Trophoblast cell (in vitro differentiated cells and primary cell): Measurements from ENCODE around the gene SSH2.

Experiments
- DNase-seq, 2 donors: peaks; one replicate each; pipeline ENCODE4 v3.0.0-alpha.2; 2016
- H2AFZ ChIP-seq: 2 replicates; pipeline ENCODE4 v1.6.1; 2013; ENCODE audit warnings: low read length, moderate library complexity, mild to moderate bottlenecking; ENCODE audit not compliant: insufficient read depth, poor library complexity
- H2AK5ac ChIP-seq: 2 replicates; pipeline ENCODE4 v1.6.1; 2013; ENCODE audit warnings: mild to moderate bottlenecking, low read length
- H2BK120ac ChIP-seq: 2 replicates; pipeline ENCODE4 v1.6.1; 2013; ENCODE audit warnings: low read length, mild to moderate bottlenecking, moderate library complexity; ENCODE audit not compliant: insufficient read depth, poor library complexity
- H2BK12ac ChIP-seq: 2 replicates; pipeline ENCODE4 v1.6.1; 2013; ENCODE audit warnings: mild to moderate bottlenecking, low read length, moderate library complexity
- H2BK5ac ChIP-seq: 2 replicates; pipeline ENCODE4 v1.6.1; 2013; ENCODE audit warnings: low read length, low read depth, moderate library complexity, mild to moderate bottlenecking; ENCODE audit not compliant: poor library complexity
- H3K14ac ChIP-seq: 2 replicates; pipeline ENCODE4 v1.6.1; 2013; ENCODE audit warnings: mild to moderate bottlenecking, low read length
- H3K18ac ChIP-seq: 2 replicates; pipeline ENCODE4 v1.6.1; 2013; ENCODE audit warnings: mild to moderate bottlenecking, low read length
- H3K23ac ChIP-seq: 2 replicates; pipeline ENCODE4 v1.6.1; 2013; ENCODE audit warnings: low read length
- H3K27ac ChIP-seq: 2 replicates; pipeline ENCODE4 v1.5.1; 2013; ENCODE audit warnings: low read depth, mild to moderate bottlenecking, inconsistent platforms, low read length, moderate library complexity
- H3K27me3 ChIP-seq: 2 replicates; pipeline ENCODE4 v1.6.1; 2013; ENCODE audit warnings: inconsistent platforms, mild to moderate bottlenecking, low read length, moderate library complexity; ENCODE audit not compliant: insufficient read depth
- H3K36me3 ChIP-seq, 2 experiments: 1 replicate in 1 of 2; 2 replicates in 1 of 2; pipeline ENCODE4 v1.6.1; 2013; ENCODE audit warnings: low read length in 2 of 2, mild to moderate bottlenecking in 2 of 2, moderate library complexity in 1 of 2; ENCODE audit not compliant: insufficient read depth in 2 of 2, control insufficient read depth in 1 of 2
- H3K4ac ChIP-seq: 2 replicates; pipeline ENCODE4 v1.6.1; 2013; ENCODE audit warnings: low read depth, mild to moderate bottlenecking, low read length, moderate library complexity
- H3K4me1 ChIP-seq, 2 experiments: 1 replicate in 1 of 2; 2 replicates in 1 of 2; pipeline ENCODE4 v1.6.1; 2013; ENCODE audit warnings: low read length in 2 of 2, mild to moderate bottlenecking in 2 of 2, moderate library complexity in 1 of 2; ENCODE audit not compliant: insufficient read depth in 2 of 2, control insufficient read depth in 1 of 2
- H3K4me2 ChIP-seq: 2 replicates; pipeline ENCODE4 v1.6.1; 2013; ENCODE audit warnings: inconsistent platforms, mild to moderate bottlenecking, low read length, moderate library complexity
- H3K4me3 ChIP-seq: 2 replicates; pipeline ENCODE4 v1.5.1; 2013; ENCODE audit warnings: mild to moderate bottlenecking, low read depth, low read length, inconsistent platforms
- H3K79me1 ChIP-seq: one replicate; pipeline ENCODE4 v1.6.1; 2013; ENCODE audit warnings: low read length
- H3K79me2 ChIP-seq: 2 replicates; pipeline ENCODE4 v1.6.1; 2013; ENCODE audit warnings: low read length, mild to moderate bottlenecking; ENCODE audit not compliant: control insufficient read depth, insufficient read depth, poor library complexity
- H3K9ac ChIP-seq: 2 replicates; pipeline ENCODE4 v1.6.1; 2013; ENCODE audit warnings: mild to moderate bottlenecking, low read length
- H3K9me3 ChIP-seq: 2 replicates; pipeline ENCODE4 v1.6.1; 2013; ENCODE audit warnings: low read depth, mild to moderate bottlenecking, control low read depth, inconsistent platforms, low read length; ENCODE audit not compliant: insufficient read depth
- H4K12ac ChIP-seq: 2 replicates; pipeline ENCODE4 v1.6.1; 2013; ENCODE audit warnings: low read depth, mild to moderate bottlenecking, low read length, moderate library complexity
- H4K8ac ChIP-seq: 2 replicates; pipeline ENCODE4 v1.6.1; 2013; ENCODE audit warnings: low read depth, mild to moderate bottlenecking, low read length, moderate library complexity
- H4K91ac ChIP-seq: one replicate; pipeline ENCODE4 v1.6.1; 2013; ENCODE audit warnings: low read depth, mild to moderate bottlenecking, low read length, moderate library complexity
- WGBS: extraction: QIAGEN DNeasy Blood & Tissue Kit; methylation state at CpG from one replicate; pipeline ENCODE4 v1.1.7; 2013; ENCODE audit warnings: missing lambda C conversion rate; ENCODE audit not compliant: insufficient read length, insufficient coverage; ENCODE audit errors: extremely low coverage; 5-methylcytosine and 5-hydroxymethylcytosine counted together

Gene SSH2

DNA sequence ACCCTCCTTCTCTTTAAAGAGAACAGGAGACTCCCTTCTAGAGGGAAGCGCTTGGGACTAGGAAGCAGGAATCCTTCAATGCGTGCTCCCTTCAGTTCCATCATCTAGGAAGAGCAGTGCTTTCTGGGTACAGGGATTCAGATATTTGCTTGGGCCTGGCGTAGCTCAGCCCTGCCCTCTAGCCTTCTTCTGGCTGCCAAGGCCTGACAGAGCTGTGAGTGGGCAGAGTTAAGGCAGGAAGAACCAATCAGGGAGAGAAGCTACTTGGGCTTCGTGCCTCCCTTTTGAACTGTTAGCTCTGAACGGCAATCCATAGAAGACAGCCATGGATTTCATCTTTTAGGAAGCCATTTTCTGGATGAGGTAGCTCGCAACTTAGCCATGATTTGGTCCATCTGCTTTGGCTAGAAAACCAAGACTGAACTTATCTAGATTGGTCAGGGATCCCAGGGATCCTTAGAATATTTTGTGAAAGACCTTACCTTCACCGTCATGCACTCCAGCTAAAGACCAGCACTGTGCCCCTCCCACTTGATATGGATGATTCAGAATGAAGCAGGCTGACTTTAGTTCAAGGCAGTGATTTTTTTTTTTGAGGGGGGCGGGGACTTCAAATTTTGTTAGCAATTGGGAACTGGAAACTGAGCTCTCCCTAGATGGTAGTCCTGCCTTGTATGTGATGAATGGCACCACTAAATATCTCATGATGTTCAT lies 304.8 kb downstream of the SSH2 start:
- no peak overlapping the region for H2AK5ac ChIP-seq
- peaks cover 0 to 3% of the 10 kb centered on the region in 2 experiments for H3K36me3 ChIP-seq
- no peak overlapping the region for H3K4me2 ChIP-seq
- peak in 1 of 2 donors; percentile 55 for DNase-seq
- H2BK12ac ChIP-seq, result no peak overlapping the region
- H3K4me1 ChIP-seq, result peaks cover 23 to 29% of the 10 kb centered on the region in 2 experiments
- no peak overlapping the region for H2BK5ac ChIP-seq
- H3K14ac ChIP-seq, result no peak overlapping the region
- H3K4me3 ChIP-seq, result no peak overlapping the region
- H3K79me2 ChIP-seq, result peaks cover 3% of the 10 kb centered on the region
- no peak overlapping the region for H3K23ac ChIP-seq
- H2AFZ ChIP-seq, result no peak overlapping the region
- no peak overlapping the region for H3K4ac ChIP-seq
- no CpG with 5 or more reads among the region's 8 CpGs for WGBS
- H3K79me1 ChIP-seq, result peaks cover 9% of the 10 kb centered on the region
- H3K9ac ChIP-seq, result no peak overlapping the region
- H3K18ac ChIP-seq, result no peak overlapping the region
- H3K9me3 ChIP-seq, result no peaks in the 10 kb centered on the region
- no peaks in the 10 kb centered on the region for H3K27me3 ChIP-seq
- H4K91ac ChIP-seq, result no peak overlapping the region
- H4K12ac ChIP-seq, result no peak overlapping the region
- no peak overlapping the region for H3K27ac ChIP-seq
- H4K8ac ChIP-seq, result no peak overlapping the region
- H2BK120ac ChIP-seq, result no peak overlapping the region

DNA sequence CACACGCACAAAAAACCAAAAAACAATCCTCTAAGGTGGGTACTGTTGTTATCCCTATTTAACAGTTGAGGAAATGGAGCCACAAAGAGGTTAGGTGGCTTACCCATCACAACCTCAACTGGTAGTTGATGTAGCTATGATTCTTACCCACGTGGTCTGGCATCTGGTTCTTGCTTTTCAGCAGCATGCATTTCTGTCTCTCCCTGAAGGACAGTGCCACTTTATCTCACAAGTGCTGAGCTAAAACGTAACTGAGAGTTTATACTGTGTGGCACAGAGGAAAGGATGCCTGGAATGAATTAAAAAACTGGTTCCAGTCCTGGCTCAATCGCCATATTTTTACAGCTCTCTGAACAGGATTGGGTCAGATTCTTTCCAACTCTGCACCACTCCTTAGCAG lies 305.4 kb downstream of the SSH2 start:
- H3K4me3 ChIP-seq, result no peak overlapping the region
- H2BK5ac ChIP-seq, result no peak overlapping the region
- no peak overlapping the region for H3K14ac ChIP-seq
- no peak overlapping the region for H2BK12ac ChIP-seq
- H2AFZ ChIP-seq, result no peak overlapping the region
- H3K9ac ChIP-seq, result no peak overlapping the region
- peaks cover 26 to 35% of the 10 kb centered on the region in 2 experiments for H3K4me1 ChIP-seq
- no peak overlapping the region for H3K23ac ChIP-seq
- H3K79me2 ChIP-seq, result peaks cover 3% of the 10 kb centered on the region
- no peak overlapping the region for H3K4ac ChIP-seq
- H3K27ac ChIP-seq, result no peak overlapping the region
- no peak overlapping the region for H4K8ac ChIP-seq
- H3K9me3 ChIP-seq, result no peaks in the 10 kb centered on the region
- peak in 1 of 2 donors; percentile 56 for DNase-seq
- no peak overlapping the region for H3K18ac ChIP-seq
- H3K36me3 ChIP-seq, result peaks cover 0 to 3% of the 10 kb centered on the region in 2 experiments
- no CpG with 5 or more reads among the region's 4 CpGs for WGBS
- H2AK5ac ChIP-seq, result no peak overlapping the region
- H4K12ac ChIP-seq, result no peak overlapping the region
- H3K79me1 ChIP-seq, result peaks cover 11% of the 10 kb centered on the region
- no peak overlapping the region for H4K91ac ChIP-seq
- no peak overlapping the region for H3K4me2 ChIP-seq
- H3K27me3 ChIP-seq, result no peaks in the 10 kb centered on the region
- H2BK120ac ChIP-seq, result no peak overlapping the region

DNA sequence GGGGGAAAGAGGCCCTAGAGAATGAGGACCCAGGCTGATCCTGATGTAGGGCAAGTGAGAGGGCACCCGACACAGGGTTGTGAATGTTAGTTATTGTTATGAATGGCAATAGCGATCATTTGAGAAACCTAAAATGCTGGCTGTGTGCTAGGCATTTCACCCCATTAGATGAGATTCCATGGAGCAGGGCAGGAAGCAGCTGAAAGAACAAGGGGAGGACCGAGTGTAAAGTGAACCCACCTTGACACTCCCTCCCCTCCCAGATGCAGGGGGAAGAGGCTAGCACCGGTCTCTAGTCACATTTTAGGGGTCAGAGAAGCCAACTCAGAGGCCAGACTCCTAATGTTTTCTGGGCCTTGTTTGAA lies 306.8 kb downstream of the SSH2 start:
- no peaks in the 10 kb centered on the region for H3K36me3 ChIP-seq
- no peak overlapping the region for H2AFZ ChIP-seq
- H4K12ac ChIP-seq, result no peak overlapping the region
- H3K18ac ChIP-seq, result no peak overlapping the region
- no peak overlapping the region for H3K4ac ChIP-seq
- peaks cover 3% of the 10 kb centered on the region for H3K79me2 ChIP-seq
- H3K23ac ChIP-seq, result no peak overlapping the region
- peak overlapping the region; percentile 74 for H3K4me2 ChIP-seq
- peaks cover 11% of the 10 kb centered on the region for H3K79me1 ChIP-seq
- H3K27ac ChIP-seq, result peak overlapping the region; percentile 2
- H3K9ac ChIP-seq, result peak overlapping the region; percentile 6
- no peaks in the 10 kb centered on the region for H3K27me3 ChIP-seq
- no peak overlapping the region for H2BK5ac ChIP-seq
- H3K4me3 ChIP-seq, result peak overlapping the region; percentile 70
- peak overlapping the region; percentile 3 for H3K14ac ChIP-seq
- H2BK12ac ChIP-seq, result peak overlapping the region; percentile 0
- no peak overlapping the region for H2BK120ac ChIP-seq
- peak in 1 of 2 donors; percentile 55 for DNase-seq
- no CpG with 5 or more reads among the region's 4 CpGs for WGBS
- peak overlapping the region; percentile 24 for H2AK5ac ChIP-seq
- peaks cover 27 to 41% of the 10 kb centered on the region in 2 experiments for H3K4me1 ChIP-seq
- H4K91ac ChIP-seq, result peak overlapping the region; percentile 0
- H3K9me3 ChIP-seq, result no peaks in the 10 kb centered on the region
- H4K8ac ChIP-seq, result peak overlapping the region; percentile 9

DNA sequence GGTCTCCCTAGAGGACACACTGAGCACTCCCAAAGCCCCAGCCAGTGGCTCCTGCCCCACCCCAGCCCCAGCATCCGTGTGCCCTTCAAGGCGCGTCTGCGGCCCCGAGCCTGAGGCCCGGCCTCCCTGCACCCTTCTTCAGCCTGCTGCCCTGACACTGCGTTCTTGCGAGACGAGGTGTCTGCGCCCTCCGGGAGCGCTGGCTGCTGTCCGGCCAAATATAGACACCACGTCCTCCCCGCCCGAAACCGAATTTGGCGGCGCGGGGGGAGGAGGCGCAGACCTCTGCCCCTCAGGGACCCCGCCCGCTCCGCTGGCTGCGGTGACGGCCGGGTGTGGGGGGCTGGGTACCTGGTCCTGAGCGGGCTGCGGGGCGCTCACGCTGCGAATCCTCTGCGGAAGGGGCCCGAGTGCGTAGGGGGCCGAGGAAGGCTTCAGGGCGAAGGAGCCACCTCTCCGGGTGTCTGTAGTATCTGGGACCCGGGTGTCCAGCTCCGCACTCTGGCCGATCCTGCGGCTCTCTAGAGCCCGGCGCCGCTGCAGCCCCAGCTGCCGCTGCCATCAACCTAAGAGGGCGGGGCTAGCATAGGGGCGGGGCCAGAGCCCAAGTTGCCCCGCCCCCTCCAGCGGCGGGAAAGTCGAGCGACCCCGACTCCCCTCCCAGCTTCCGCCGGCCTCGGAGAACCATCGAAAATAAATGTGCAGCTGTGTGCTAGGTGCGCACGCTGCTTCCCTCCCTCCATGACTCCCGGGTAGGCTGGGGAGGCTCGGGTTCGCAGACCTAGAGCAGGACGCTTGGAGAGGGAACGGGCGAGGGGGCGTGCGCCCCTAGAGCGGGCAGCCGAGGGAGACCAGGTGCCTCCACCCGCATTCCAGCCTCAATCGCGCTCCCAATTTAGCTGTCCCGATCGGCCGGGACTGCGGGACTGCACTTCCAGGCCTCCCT lies 307.4 kb downstream of the SSH2 start, which contains the start of gene CORO6:
CORO6 (minus strand) TSS at position 576 of the 946 bp plus-strand sequence. CDS start 1,491 bp downstream, outside the sequence.
- peaks cover 3% of the 10 kb centered on the region for H3K79me2 ChIP-seq
- no peak within 1 kb of the TSS for H3K23ac ChIP-seq
- peak within 1 kb of the TSS; percentile 50 for H2BK120ac ChIP-seq
- H3K4me3 ChIP-seq, result peak within 1 kb of the TSS; percentile 74
- peak within 1 kb of the TSS; percentile 29 for H4K91ac ChIP-seq
- no peaks in the 10 kb centered on the region for H3K27me3 ChIP-seq
- H3K4me2 ChIP-seq, result peak within 1 kb of the TSS; percentile 74
- peak within 1 kb of the TSS; percentile 82 for H2AFZ ChIP-seq
- peak within 1 kb of the TSS; percentile 74 for H2BK5ac ChIP-seq
- H3K18ac ChIP-seq, result peak within 1 kb of the TSS; percentile 72
- H3K9ac ChIP-seq, result peak within 1 kb of the TSS; percentile 6
- peak within 1 kb of the TSS; percentile 57 for H4K8ac ChIP-seq
- H4K12ac ChIP-seq, result peak within 1 kb of the TSS; percentile 19
- peak; percentile 68 to 86 for DNase-seq
- H3K14ac ChIP-seq, result peak within 1 kb of the TSS; percentile 71
- H3K79me1 ChIP-seq, result peaks cover 16% of the 10 kb centered on the region
- no peaks in the 10 kb centered on the region for H3K9me3 ChIP-seq
- H3K27ac ChIP-seq, result peak within 1 kb of the TSS; percentile 15
- H3K4me1 ChIP-seq, result peaks cover 33 to 47% of the 10 kb centered on the region in 2 experiments
- WGBS, result no CpG with 5 or more reads among the region's 77 CpGs
- H3K36me3 ChIP-seq, result no peaks in the 10 kb centered on the region
- H2BK12ac ChIP-seq, result peak within 1 kb of the TSS; percentile 7
- H3K4ac ChIP-seq, result peak within 1 kb of the TSS; percentile 17
- peak within 1 kb of the TSS; percentile 25 for H2AK5ac ChIP-seq
